T-helper 2 cell (primary cell): ENCODE measurements around the gene KPNB1.
"Not testable (repeated sequence)": the region's sequence is repeated elsewhere in the genome, so short reads cannot be mapped to it uniquely, and the experiment has no call there.

Source experiments
- DNase-seq, 5 experiments: peaks; one replicate each; pipeline versions ENCODE4 v3.0.0 to v3.0.0-alpha.2; 2012 to 2022

Gene KPNB1

DNA sequence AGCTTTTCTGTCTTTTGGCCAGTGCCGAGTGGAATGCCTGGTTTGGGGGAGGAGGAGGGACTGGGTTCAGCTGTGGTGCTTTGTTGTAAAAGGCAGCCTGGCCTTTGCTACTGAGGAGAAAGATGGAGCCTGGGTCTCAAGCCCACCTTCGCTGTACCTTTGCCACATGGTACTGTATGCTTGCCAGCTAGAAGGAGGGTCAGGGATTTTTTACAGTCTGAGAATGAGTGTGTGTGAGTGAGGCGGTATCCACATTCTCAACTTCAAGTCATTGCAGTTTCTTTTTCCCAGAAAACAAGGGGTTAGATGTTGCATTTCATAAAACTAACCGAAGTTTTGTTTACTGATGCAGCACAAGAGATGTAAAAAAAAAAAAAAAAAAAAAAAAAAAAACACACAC, 33.0 kb downstream of the KPNB1 start:
- DNase-seq: not testable (repeated sequence)

- DNase-seq: no peak
Measured at GRCh38 chr17:47684025-47684424, 34.3 kb downstream of the KPNB1 start.

- no peak for DNase-seq
Measured at GRCh38 chr17:47684535-47685193, 34.9 kb downstream of the KPNB1 start.

- no peak for DNase-seq
Measured at GRCh38 chr17:47685556-47686275, 36.0 kb downstream of the KPNB1 start.

- no peak for DNase-seq
Measured at GRCh38 chr17:47686276-47686635, 36.5 kb downstream of the KPNB1 start.

GRCh38 chr17:47686664-47687327, 37.1 kb downstream of the KPNB1 start:
- no peak for DNase-seq

DNA sequence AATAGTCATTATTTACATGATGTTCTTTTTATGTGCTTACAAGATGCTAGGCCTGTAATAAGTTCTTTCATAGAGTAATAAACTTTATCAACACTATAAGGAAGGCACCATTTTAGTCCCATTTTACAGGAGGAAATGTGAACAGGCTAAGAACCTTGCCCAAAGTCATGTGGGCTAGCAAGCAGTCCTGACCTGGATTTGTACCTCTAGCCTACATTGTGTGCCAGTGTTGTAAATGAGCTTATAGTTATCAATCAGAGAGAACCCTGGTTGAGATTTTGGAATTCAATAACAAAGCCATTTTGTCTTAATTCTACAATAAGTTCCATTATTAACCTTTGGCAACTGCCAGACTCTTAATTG, 37.6 kb downstream of the KPNB1 start:
- DNase-seq: no peak

DNA sequence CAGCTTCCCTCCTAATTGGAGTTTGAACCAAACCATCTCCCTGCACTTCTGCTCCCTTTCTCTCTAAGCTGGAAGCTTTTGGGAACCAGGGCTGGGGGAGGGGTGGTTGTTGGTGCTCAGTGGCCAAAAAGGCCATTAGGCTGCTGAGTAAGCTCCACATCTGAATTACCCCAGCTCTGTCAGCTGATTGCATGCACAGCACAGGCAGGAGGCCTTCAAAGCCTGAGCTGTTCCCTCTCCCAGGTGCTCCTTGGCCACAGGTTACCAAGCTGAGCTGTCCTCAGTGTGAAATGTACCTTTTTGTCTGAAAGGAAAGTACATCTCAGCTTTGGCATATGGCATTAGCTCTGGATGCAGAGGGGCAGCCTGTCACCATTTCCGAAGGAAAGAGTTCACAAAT, 38.0 kb downstream of the KPNB1 start:
- DNase-seq: no peak

GRCh38 chr17:47690121-47690520, 40.4 kb downstream of the KPNB1 start:
- DNase-seq: peak in 1 of 5 experiments; percentile 28

DNA sequence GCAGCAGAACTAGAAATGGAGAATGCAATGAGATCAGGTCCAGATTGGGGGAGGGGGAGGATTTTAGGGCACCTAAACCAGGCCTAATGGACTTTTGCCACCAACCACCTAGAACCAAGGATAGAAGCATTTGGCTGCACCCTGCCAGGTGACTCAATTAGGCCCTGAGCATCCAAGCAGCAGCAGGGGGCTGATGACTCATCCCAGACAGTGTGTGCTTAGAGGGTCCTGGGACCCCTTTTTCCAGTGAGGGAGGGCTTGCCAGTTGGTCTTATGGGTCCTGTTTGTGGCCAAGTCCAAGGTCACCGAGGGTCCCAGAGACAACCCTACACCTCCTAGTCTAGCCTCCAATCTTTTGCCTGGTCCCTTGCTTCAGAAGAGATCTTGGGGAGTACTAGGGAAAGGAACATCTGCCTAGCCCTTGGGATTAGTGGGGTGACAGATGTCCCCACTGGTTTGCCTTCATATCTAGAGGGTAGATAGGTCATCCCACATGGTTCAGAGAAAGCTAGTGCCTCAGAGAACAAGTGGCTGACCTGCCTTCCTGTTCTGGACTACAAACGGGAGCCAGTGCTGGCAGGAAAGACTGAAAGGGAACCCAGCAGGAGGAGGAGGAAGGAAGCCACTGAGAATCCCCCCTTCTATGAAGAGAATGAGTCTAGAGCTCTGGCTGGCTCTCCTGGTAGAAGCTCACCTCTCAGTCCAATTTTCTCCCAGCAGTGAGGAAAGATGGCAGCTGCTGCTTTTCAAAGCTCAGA, 42.6 kb downstream of the KPNB1 start:
- no peak for DNase-seq

DNA sequence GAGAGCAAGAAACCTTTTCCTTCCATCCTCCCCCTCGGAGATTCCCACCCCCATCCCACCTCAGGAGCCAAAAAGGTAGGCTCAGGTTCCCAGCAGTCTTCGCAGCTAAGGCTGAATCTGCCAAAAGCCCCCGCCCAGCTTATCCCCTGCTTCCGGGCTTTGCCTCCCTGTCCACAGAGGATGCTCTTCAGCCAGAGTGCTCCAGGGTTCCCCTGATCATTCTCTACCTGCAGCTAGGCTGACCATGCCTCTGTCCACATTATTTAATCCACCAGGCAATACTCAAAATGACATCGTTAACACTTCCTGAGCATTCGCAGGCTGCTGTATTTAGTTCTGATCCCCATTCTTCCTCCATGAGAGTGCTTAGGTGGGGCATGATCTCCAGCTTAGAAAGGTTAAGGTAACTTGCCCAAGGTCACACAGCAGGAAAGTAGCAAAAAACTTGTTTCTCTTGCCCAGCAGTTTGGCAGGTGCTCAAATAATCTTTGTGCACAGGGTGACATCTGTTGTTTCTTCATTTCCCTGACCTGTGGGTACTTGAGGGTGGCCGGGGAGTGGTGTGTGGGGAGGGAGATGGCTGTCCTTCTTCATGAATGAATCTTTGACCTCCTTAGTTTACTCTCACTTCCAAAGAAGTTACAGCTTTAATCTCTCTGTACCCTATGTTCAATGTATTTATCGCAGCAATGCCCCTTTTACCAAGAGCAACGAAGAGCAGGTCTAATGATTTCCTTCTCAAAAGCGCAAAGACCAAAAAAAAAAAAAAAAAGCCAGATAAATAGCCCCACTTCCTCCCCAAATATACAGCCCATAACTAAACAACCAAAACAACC, 43.4 kb downstream of the KPNB1 start:
- DNase-seq: no peak

- DNase-seq: peak in 4 of 5 experiments; percentile 24 to 60 (median 45)
Measured at GRCh38 chr17:47693731-47694580, 44.2 kb downstream of the KPNB1 start, which contains the start of gene TBKBP1. TSS of gene TBKBP1 (plus strand) at chr17:47694161. CDS start at chr17:47696113, 1,952 bp downstream.

DNA sequence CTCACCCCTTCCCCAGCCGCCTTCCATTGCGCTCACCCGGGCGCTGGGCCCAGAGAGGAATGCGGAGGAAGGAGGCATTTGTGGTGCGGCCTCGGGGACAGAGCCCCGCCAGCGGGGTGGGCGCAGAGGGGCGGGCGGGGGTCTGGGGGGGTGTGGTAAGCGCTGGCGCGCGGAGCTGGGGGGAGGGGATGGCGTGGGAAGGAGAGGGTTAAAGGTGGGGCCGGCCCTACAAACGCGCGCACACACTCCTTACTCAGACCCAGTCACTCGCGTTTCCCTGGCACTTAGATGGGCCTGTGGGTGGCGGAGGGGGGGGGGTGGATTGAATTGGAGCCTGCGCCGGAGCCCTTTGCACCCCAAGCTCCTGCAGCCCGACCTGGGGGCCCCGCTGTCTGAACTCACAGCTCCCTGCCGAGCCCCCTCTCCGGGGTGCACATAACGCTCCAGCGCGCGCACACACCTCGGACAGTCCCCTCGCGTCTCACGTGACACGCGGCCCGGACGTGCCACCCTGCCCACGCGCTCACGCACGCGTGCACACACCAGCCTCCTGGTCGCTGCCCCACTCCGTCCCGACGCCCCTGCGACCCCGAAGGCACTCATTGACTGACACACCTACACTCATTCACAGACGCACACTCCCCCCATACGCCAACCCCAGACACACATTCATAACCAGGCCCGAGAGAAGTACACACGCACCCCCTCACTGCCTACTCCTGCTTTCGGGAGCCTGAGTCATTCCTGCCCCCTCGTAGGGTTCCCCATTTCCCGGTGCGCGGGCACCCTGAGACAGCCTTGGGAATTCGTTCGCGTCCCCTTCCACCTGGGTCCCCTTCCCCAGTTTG, 45.1 kb downstream of the KPNB1 start:
- DNase-seq: peak in 1 of 5 experiments; percentile 35

GRCh38 chr17:47695429-47696376, 46.0 kb downstream of the KPNB1 start:
- DNase-seq: no peak

GRCh38 chr17:47696717-47697642, 47.3 kb downstream of the KPNB1 start:
- DNase-seq: no peak

GRCh38 chr17:47697906-47698711, 48.4 kb downstream of the KPNB1 start:
- DNase-seq: no peak
